Immature natural killer cell (primary cell): Measurements from ENCODE around the gene USP34. TPM values are rescaled to one million over a fixed set of nuclear protein-coding genes. Genes with fewer than 3 reads are reported as not detected.

Experiments
- DNase-seq, 3 donors: peaks; one replicate each; pipeline ENCODE4 v3.0.0; 2022; ENCODE audit warnings: mixed read lengths in 1 of 3
- H3K27ac Mint-ChIP-seq, 6 donors: one replicate each; pipeline ENCODE4 v1.8.0; 2020; ENCODE audit warnings: mixed read lengths in 6 of 6, mild to moderate bottlenecking in 5 of 6, inconsistent platforms in 4 of 6, moderate library complexity in 3 of 6
- H3K27me3 Mint-ChIP-seq, 3 donors: one replicate each; pipeline ENCODE4 v1.8.0; 2020 to 2021; ENCODE audit warnings: low read depth in 3 of 3, mild to moderate bottlenecking in 3 of 3, mixed read lengths in 3 of 3, moderate library complexity in 3 of 3, inconsistent platforms in 1 of 3
- H3K36me3 Mint-ChIP-seq, 3 donors: one replicate each; pipeline ENCODE4 v1.8.0; 2020; ENCODE audit warnings: mixed read lengths in 3 of 3, inconsistent platforms in 2 of 3, mild to moderate bottlenecking in 2 of 3
- H3K4me1 Mint-ChIP-seq, 2 donors: one replicate each; pipeline ENCODE4 v1.8.0; 2020; ENCODE audit warnings: inconsistent platforms in 2 of 2, mild to moderate bottlenecking in 2 of 2, mixed read lengths in 2 of 2, moderate library complexity in 1 of 2
- H3K4me3 Mint-ChIP-seq, 5 donors: one replicate each; pipeline ENCODE4 v1.8.0; 2020; ENCODE audit warnings: mild to moderate bottlenecking in 5 of 5, mixed read lengths in 5 of 5, inconsistent platforms in 3 of 5, moderate library complexity in 3 of 5
- H3K9me3 Mint-ChIP-seq, 6 donors: one replicate each; pipeline ENCODE4 v1.8.0; 2020; ENCODE audit warnings: mild to moderate bottlenecking in 6 of 6, mixed read lengths in 6 of 6, inconsistent platforms in 4 of 6, moderate library complexity in 3 of 6
- polyA plus RNA-seq, 3 donors: library from polyadenylated mRNA; unstranded; fragments of 300-500 nt; fragmentation: Illumina TruSeq; gene quantifications; one replicate each; pipeline ENCODE4 v1.2.3, GENCODE V29; 2021

The USP34 gene
- polyA plus RNA-seq, 3 donors from 2014 or later: 9.0 to 37.3 (median 16.3) TPM

- H3K27me3 Mint-ChIP-seq: peaks cover 0 to 1% (median 0%) of the 10 kb centered on the region in 3 donors
- H3K36me3 Mint-ChIP-seq: peaks cover 9 to 37% (median 12%) of the 10 kb centered on the region in 3 donors
- peaks cover 3 to 8% of the 10 kb centered on the region in 2 donors for H3K4me1 Mint-ChIP-seq
- H3K27ac Mint-ChIP-seq: peak overlapping the region in 1 of 6 donors; percentile 4
- H3K4me3 Mint-ChIP-seq: no peak overlapping the region
- no peaks in the 10 kb centered on the region for H3K9me3 Mint-ChIP-seq
- no peak for DNase-seq
Observed at GRCh38 chr2:61287254-61287653, 183.6 kb downstream of the USP34 start.

GRCh38 chr2:61283443-61284160, 187.3 kb downstream of the USP34 start:
- Mint-ChIP-seq H3K27me3 (peaks cover 0 to 1% (median 0%) of the 10 kb centered on the region in 3 donors), H3K27ac (no peak overlapping the region), H3K4me1 (peaks cover 0 to 2% of the 10 kb centered on the region in 2 donors), H3K9me3 (no peaks in the 10 kb centered on the region), H3K36me3 (peaks cover 4 to 27% (median 16%) of the 10 kb centered on the region in 3 donors), H3K4me3 (no peak overlapping the region)
- no peak for DNase-seq

GRCh38 chr2:61282104-61282590, 188.7 kb downstream of the USP34 start:
- no peak overlapping the region for H3K27ac Mint-ChIP-seq

GRCh38 chr2:61281321-61281720, 189.6 kb downstream of the USP34 start:
- Mint-ChIP-seq H3K27ac (no peak overlapping the region), H3K27me3 (no peaks in the 10 kb centered on the region), H3K4me1 (peaks cover 0 to 2% of the 10 kb centered on the region in 2 donors), H3K4me3 (no peak overlapping the region), H3K9me3 (no peaks in the 10 kb centered on the region), H3K36me3 (peaks cover 16 to 28% (median 18%) of the 10 kb centered on the region in 3 donors)
- no peak for DNase-seq

More at GRCh38 chr2:61282104-61282590, 188.7 kb downstream of the USP34 start:
- Mint-ChIP-seq H3K36me3 (peaks cover 15 to 26% (median 18%) of the 10 kb centered on the region in 3 donors), H3K4me1 (peaks cover 0 to 2% of the 10 kb centered on the region in 2 donors), H3K4me3 (no peak overlapping the region), H3K9me3 (no peaks in the 10 kb centered on the region), H3K27me3 (peaks cover 0 to 1% (median 0%) of the 10 kb centered on the region in 3 donors)
- no peak for DNase-seq

GRCh38 chr2:61277756-61278155, 193.1 kb downstream of the USP34 start:
- peaks cover 0 to 1% of the 10 kb centered on the region in 2 donors for H3K4me1 Mint-ChIP-seq
- DNase-seq: no peak
- H3K9me3 Mint-ChIP-seq: no peaks in the 10 kb centered on the region
- H3K27me3 Mint-ChIP-seq: no peaks in the 10 kb centered on the region
- peaks cover 12 to 33% (median 15%) of the 10 kb centered on the region in 3 donors for H3K36me3 Mint-ChIP-seq
- H3K4me3 Mint-ChIP-seq: no peak overlapping the region
- H3K27ac Mint-ChIP-seq: no peak overlapping the region

- H3K27me3 Mint-ChIP-seq: no peaks in the 10 kb centered on the region
- no peak overlapping the region for H3K27ac Mint-ChIP-seq
- H3K4me1 Mint-ChIP-seq: peaks cover 0 to 1% of the 10 kb centered on the region in 2 donors
- DNase-seq: no peak
- H3K4me3 Mint-ChIP-seq: no peak overlapping the region
- no peaks in the 10 kb centered on the region for H3K9me3 Mint-ChIP-seq
- H3K36me3 Mint-ChIP-seq: peaks cover 11 to 34% (median 12%) of the 10 kb centered on the region in 3 donors
Observed at GRCh38 chr2:61275575-61276184, 195.2 kb downstream of the USP34 start.

- Mint-ChIP-seq H3K4me3 (no peak overlapping the region), H3K27ac (peak overlapping the region in 1 of 6 donors; percentile 84)
- DNase-seq: no peak
Observed at GRCh38 chr2:61272421-61273070, 198.3 kb downstream of the USP34 start.

GRCh38 chr2:61268249-61268648, 202.6 kb downstream of the USP34 start:
- Mint-ChIP-seq H3K36me3 (peaks cover 6 to 25% (median 22%) of the 10 kb centered on the region in 3 donors), H3K4me1 (peaks cover 0 to 1% of the 10 kb centered on the region in 2 donors), H3K27me3 (no peaks in the 10 kb centered on the region), H3K27ac (peak overlapping the region in 1 of 6 donors; percentile 55), H3K9me3 (no peaks in the 10 kb centered on the region), H3K4me3 (no peak overlapping the region)
- DNase-seq: no peak

More at GRCh38 chr2:61272421-61273070, 198.3 kb downstream of the USP34 start:
- peaks cover 0 to 1% of the 10 kb centered on the region in 2 donors for H3K4me1 Mint-ChIP-seq
- H3K36me3 Mint-ChIP-seq: peaks cover 5 to 24% (median 8%) of the 10 kb centered on the region in 3 donors
- no peaks in the 10 kb centered on the region for H3K9me3 Mint-ChIP-seq
- H3K27me3 Mint-ChIP-seq: no peaks in the 10 kb centered on the region

- no peaks in the 10 kb centered on the region for H3K27me3 Mint-ChIP-seq
- no peak overlapping the region for H3K27ac Mint-ChIP-seq
- DNase-seq: no peak
- H3K9me3 Mint-ChIP-seq: no peaks in the 10 kb centered on the region
- H3K4me1 Mint-ChIP-seq: no peaks in the 10 kb centered on the region
- peaks cover 6 to 29% (median 25%) of the 10 kb centered on the region in 3 donors for H3K36me3 Mint-ChIP-seq
- H3K4me3 Mint-ChIP-seq: no peak overlapping the region
Observed at GRCh38 chr2:61266632-61267505, 204.0 kb downstream of the USP34 start.

GRCh38 chr2:61263830-61264229, 207.1 kb downstream of the USP34 start:
- peaks cover 3 to 30% (median 29%) of the 10 kb centered on the region in 3 donors for H3K36me3 Mint-ChIP-seq

GRCh38 chr2:61262699-61263098, 208.2 kb downstream of the USP34 start:
- H3K9me3 Mint-ChIP-seq: no peaks in the 10 kb centered on the region
- no peak overlapping the region for H3K4me3 Mint-ChIP-seq
- H3K27ac Mint-ChIP-seq: no peak overlapping the region
- peaks cover 10 to 41% (median 33%) of the 10 kb centered on the region in 3 donors for H3K36me3 Mint-ChIP-seq
- H3K27me3 Mint-ChIP-seq: peaks cover 0 to 2% (median 2%) of the 10 kb centered on the region in 3 donors
- H3K4me1 Mint-ChIP-seq: no peaks in the 10 kb centered on the region
- no peak for DNase-seq

More at GRCh38 chr2:61263830-61264229, 207.1 kb downstream of the USP34 start:
- H3K27me3 Mint-ChIP-seq: peaks cover 0 to 2% (median 0%) of the 10 kb centered on the region in 3 donors
- H3K4me3 Mint-ChIP-seq: no peak overlapping the region
- no peak for DNase-seq
- H3K4me1 Mint-ChIP-seq: no peaks in the 10 kb centered on the region
- no peak overlapping the region for H3K27ac Mint-ChIP-seq
- H3K9me3 Mint-ChIP-seq: no peaks in the 10 kb centered on the region

GRCh38 chr2:61257446-61257845, 213.4 kb downstream of the USP34 start:
- Mint-ChIP-seq H3K9me3 (no peaks in the 10 kb centered on the region), H3K4me1 (no peaks in the 10 kb centered on the region), H3K36me3 (peaks cover 17 to 43% (median 21%) of the 10 kb centered on the region in 3 donors), H3K4me3 (no peak overlapping the region), H3K27ac (no peak overlapping the region), H3K27me3 (peaks cover 0 to 3% (median 2%) of the 10 kb centered on the region in 3 donors)
- no peak for DNase-seq
